ENCODE results near the gene ASTL.

DNA sequence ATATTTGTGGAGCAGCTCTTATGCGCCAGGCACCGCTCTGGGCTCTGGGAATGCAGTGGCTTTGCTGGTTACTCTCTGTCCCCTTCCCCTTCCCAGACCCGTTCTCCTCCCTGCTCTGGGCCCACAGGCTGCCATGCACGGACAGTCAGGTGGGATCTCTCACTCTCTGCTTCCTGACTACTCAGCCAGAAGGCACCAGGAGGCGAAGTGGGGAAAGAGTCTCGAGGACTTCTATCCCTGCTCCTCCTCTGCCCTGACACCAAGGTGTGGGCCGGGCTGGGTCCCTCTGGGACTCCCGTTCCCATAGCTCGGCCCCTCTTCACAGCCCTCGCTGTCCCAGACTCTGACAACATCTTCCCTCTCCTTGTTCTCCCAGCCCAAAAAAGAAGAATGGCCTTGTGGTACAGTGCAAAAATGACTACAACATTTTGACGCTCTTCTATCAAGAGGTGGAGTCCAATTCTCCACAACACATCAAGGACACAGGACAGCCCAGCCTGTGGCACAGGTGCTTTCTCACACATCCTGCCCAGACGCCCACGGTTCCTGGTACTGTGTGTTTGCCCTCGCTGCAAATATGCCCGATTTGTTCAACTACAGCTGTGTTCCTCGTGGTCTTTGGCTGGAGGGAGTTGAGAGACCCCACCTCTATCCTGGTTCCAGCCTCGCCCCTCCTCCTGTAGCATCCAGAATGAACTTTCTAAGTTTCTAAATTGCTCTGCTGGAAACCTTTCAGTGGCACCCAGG lies 21.0 kb upstream of the ASTL start:
- TF ChIP-seq, protein P1, sequence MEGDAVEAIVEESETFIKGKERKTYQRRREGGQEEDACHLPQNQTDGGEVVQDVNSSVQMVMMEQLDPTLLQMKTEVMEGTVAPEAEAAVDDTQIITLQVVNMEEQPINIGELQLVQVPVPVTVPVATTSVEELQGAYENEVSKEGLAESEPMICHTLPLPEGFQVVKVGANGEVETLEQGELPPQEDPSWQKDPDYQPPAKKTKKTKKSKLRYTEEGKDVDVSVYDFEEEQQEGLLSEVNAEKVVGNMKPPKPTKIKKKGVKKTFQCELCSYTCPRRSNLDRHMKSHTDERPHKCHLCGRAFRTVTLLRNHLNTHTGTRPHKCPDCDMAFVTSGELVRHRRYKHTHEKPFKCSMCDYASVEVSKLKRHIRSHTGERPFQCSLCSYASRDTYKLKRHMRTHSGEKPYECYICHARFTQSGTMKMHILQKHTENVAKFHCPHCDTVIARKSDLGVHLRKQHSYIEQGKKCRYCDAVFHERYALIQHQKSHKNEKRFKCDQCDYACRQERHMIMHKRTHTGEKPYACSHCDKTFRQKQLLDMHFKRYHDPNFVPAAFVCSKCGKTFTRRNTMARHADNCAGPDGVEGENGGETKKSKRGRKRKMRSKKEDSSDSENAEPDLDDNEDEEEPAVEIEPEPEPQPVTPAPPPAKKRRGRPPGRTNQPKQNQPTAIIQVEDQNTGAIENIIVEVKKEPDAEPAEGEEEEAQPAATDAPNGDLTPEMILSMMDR (IDR thresholded peaks at IDR 0.05): no peak
- TF ChIP-seq EZH2 (IDR thresholded peaks at IDR 0.05): no peak
- no peak for TF ChIP-seq EZH2phosphoT487 (IDR thresholded peaks at IDR 0.05)

Measured in neural progenitor cell (in vitro differentiated cells).